ENCODE measurements around the gene ZBTB32. TPM values are rescaled to one million over a fixed set of nuclear protein-coding genes. Genes with fewer than 3 reads are reported as not detected.

ZBTB32 gene
- polyA plus RNA-seq, 12 donors: 0.08 to 0.45 (median 0.33) TPM; not detected in 5

GRCh38 chr19:35751839-35752745, 47.7 kb downstream of the ZBTB32 start:
- DNase-seq: no peak

GRCh38 chr19:35752746-35753350, 48.5 kb downstream of the ZBTB32 start:
- DNase-seq: no peak

GRCh38 chr19:35753634-35754369, 49.4 kb downstream of the ZBTB32 start:
- no peak for DNase-seq

GRCh38 chr19:35754370-35755130, 50.2 kb downstream of the ZBTB32 start:
- DNase-seq: no peak

DNA sequence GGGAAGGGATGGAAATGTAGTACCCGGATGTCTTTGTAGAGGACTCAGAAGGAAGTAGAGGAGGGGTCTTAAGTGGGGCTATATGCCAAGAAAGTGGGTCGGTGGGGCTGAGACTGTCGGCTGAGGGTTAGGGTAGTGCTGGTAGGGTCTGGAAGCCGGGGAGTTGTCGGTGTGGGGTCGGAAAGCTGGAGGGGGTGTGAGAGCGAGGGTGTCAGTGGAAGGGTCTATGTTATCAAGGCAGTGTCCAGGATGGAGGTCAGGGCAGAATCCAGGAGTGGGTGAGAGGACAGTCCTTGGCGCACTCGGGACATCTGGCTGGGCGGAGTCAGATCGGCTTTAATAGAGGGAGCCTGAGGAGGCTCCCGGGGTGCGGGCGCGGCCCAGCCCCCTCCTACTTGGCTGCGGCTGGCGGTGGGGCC, 50.8 kb downstream of the ZBTB32 start:
- DNase-seq: no peak

- peak; percentile 84 for DNase-seq
Measured at GRCh38 chr19:35755550-35756376, 51.4 kb downstream of the ZBTB32 start.

- peak; percentile 45 for DNase-seq
Measured at GRCh38 chr19:35756377-35757230, 52.2 kb downstream of the ZBTB32 start, which contains the start of gene HSPB6. HSPB6 (minus strand) TSS chr19:35757029; CDS start chr19:35757008, 21 bp downstream.

GRCh38 chr19:35757231-35757748, 52.9 kb downstream of the ZBTB32 start:
- DNase-seq: peak; percentile 97

DNA sequence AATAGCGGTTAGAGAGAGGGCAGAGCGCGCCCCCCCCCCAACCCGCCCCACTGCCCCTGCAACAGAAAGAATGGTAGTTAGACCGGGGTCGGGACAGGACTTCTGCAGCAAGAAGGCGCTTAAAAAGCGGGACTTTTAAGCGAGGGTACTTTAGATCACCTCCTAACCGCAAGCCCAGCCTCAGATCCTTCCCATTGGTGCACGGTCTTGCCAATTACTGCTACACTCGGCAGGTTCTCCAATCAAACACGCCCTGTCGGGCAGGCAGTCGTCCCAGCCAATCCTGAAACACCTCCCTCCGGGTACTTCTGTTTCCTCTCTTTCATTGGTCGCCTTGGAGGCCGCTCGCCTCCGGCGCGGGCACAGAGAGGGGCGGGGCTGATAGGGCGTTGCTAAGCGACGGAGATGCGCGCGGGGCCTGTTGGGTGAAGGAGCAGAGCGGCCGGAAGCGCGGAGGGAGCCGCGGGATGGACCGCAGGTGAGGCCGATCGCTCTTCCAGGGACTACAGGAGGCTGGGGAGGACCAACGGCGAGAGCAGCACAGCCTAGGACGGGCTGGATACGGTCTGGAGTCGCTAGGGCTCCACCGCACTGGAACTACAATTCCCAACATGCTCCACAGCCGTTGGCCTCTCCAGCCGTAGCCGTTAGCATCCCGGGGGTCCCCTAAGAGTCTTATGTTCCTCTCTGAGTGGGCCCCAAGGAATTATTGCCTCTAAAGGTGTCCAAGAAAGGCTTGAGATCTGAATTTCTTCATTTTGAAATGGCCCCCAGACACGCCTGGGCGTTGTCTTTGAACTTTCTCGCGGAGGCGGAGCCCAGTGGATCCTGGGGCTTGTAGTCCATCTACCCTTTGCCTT, 53.6 kb downstream of the ZBTB32 start, which contains the start of gene PROSER3:
Gene PROSER3, plus strand, starts transcription at position 428 of the 860 bp plus-strand sequence. Its CDS starts 40 bp downstream, at position 468.
- peak; percentile 99 for DNase-seq

DNA sequence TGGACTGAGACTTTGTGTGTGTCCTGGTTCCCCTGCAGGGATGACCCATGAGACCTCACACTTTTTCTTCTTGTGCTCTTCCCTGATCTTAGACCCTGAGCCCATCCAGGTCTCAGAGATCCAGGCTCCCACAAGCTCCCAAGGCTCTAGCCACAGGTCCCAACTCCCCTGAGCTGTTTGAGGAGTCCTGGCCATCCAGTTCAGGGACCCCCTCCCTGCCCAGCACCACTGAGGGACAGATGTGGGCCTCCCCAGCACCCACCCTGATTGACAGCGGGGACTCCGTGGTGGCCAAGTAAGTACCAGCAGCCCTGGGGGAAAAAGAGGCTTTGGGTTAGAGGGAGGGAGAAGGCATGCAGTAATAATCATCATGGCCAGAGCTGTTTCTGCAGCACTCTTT, 55.3 kb downstream of the ZBTB32 start:
- no peak for DNase-seq

GRCh38 chr19:35760711-35761349, 56.5 kb downstream of the ZBTB32 start:
- no peak for DNase-seq

DNA sequence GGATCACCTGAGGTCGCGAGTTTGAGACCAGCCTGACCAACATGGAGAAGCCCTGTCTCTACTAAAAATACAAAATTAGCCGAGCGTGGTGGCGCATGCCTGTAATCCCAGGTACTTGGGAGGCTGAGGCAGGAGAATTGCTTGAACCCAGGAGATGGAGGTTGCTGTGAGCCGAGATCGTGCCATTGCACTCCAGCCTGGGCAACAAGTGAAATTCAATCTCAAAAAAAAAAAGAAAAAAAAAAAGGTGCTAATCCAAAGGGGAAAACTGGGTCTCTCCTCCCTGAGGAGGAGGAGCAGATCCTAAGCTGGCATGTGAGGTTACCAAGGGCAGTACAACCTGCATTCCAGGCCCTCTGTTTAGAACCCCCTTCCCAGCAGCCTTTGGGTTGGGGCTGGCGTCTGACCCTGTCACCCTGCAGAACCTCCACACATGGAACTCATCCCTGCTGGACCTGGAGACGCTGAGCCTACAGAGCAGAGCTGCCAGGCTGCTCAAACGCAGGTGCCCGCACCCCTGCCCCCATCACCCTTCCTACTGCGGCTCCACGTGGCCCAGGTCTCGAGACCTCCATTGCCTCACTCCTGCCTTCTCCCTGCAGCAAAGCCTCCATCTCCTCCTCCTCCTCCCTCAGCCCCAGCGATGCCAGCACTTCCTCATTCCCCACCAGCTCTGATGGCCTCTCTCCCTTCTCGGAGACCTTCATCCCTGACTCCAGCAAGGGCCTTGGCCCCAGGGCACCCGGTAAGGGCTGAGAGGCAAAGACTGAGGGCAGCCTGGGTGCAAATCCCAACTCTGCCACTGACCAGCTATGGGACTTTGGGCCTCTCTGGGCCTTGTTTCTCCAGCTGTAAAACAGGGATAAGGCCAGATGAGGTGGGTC, 60.3 kb downstream of the ZBTB32 start:
- no peak for DNase-seq

All from muscle of arm (tissue), 12 donors.